GM12801 (cell line): ENCODE measurements around the gene MREG.

ENCODE experiments used
- TF ChIP-seq, protein P1 (sequence below): IDR thresholded peaks from one replicate; pipeline ENCODE4 v1.5.1; 2011; ENCODE audit warnings: control low read depth; ENCODE audit not compliant: insufficient read length; ENCODE audit errors: extremely low read depth

MREG gene

GRCh38 chr2:215965532-215966165 is 47.7 kb downstream of the MREG start:
- TF ChIP-seq, protein P1, sequence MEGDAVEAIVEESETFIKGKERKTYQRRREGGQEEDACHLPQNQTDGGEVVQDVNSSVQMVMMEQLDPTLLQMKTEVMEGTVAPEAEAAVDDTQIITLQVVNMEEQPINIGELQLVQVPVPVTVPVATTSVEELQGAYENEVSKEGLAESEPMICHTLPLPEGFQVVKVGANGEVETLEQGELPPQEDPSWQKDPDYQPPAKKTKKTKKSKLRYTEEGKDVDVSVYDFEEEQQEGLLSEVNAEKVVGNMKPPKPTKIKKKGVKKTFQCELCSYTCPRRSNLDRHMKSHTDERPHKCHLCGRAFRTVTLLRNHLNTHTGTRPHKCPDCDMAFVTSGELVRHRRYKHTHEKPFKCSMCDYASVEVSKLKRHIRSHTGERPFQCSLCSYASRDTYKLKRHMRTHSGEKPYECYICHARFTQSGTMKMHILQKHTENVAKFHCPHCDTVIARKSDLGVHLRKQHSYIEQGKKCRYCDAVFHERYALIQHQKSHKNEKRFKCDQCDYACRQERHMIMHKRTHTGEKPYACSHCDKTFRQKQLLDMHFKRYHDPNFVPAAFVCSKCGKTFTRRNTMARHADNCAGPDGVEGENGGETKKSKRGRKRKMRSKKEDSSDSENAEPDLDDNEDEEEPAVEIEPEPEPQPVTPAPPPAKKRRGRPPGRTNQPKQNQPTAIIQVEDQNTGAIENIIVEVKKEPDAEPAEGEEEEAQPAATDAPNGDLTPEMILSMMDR: no peak

- TF ChIP-seq, protein P1: no peak
Observed at GRCh38 chr2:215961981-215962380, 51.4 kb downstream of the MREG start.

- TF ChIP-seq, protein P1: no peak
Observed at GRCh38 chr2:215958257-215958656, 55.1 kb downstream of the MREG start.

- TF ChIP-seq, protein P1: no peak
Observed at GRCh38 chr2:215952860-215953637, 60.3 kb downstream of the MREG start.

GRCh38 chr2:215951558-215951957 is 61.8 kb downstream of the MREG start:
- TF ChIP-seq, protein P1: no peak

GRCh38 chr2:215949991-215950404 is 63.4 kb downstream of the MREG start:
- TF ChIP-seq, protein P1: no peak

DNA sequence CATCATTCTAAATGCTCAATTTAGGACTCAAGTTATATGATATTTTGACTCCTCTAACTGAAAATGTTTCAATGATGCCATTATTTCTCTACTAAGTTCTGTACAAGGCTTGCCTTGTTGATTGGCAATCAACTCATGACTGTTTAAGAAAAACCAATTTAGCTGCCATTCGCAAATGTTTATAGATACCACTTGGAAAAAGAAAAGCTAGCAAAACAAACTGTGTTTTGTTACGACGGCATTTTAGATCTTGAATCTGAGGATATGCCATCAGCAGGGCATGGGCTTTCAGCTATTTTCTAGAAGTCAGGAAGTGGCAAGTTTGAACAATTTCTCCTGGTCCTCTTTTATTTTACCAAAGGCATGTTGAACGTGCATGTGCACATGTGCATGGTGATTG is 65.3 kb downstream of the MREG start:
- TF ChIP-seq, protein P1: no peak
